Thyroid gland (tissue), 4 donors: Measurements from ENCODE around the gene NUP188. TPM values are rescaled to one million over a fixed set of nuclear protein-coding genes. Genes with fewer than 3 reads are reported as not detected.
A peak's percentile ranks its signal among the peaks of the same experiment; 100 is the strongest.

Experiments used
- DNase-seq, 2 donors: peaks; one replicate each; pipeline ENCODE4 v3.0.0-alpha.2; 2019
- H3K27ac ChIP-seq, 3 donors: fragments of 200-600 bp; sonication (generic); 1 replicate in 2 of 3; 2 replicates in 1 of 3; pipeline ENCODE4 v1.5.1; 2016 to 2019; ENCODE audit warnings: mild to moderate bottlenecking in 1 of 3, moderate library complexity in 1 of 3
- H3K27me3 ChIP-seq: fragments of 200-600 bp; sonication (generic); one replicate; pipeline ENCODE4 v1.5.1; 2019
- H3K36me3 ChIP-seq, 2 donors: fragments of 200-600 bp; sonication (generic); one replicate each; pipeline ENCODE4 v1.5.1; 2016 to 2019
- H3K4me1 ChIP-seq, 2 donors: fragments of 200-600 bp; sonication (generic); one replicate each; pipeline ENCODE4 v1.5.1; 2017 to 2019
- H3K4me3 ChIP-seq, 3 donors: fragments of 200-600 bp; sonication (generic); replicated peaks in 1 of 3; 1 replicate in 2 of 3; 2 replicates in 1 of 3; pipeline ENCODE4 v1.5.1; 2016; ENCODE audit warnings: mild to moderate bottlenecking in 1 of 3
- H3K9me3 ChIP-seq: fragments of 200-600 bp; sonication (generic); one replicate; pipeline ENCODE4 v1.5.1; 2017
- CTCF ChIP-seq, 6 experiments: fragments of 200-600 bp in 3 of 6; fragments of 450-650 bp in 3 of 6; sonication (generic) in 3 of 6; IDR thresholded peaks; one replicate each; pipeline ENCODE4 v1.5.1; 2016 to 2019; ENCODE audit warnings: antibody characterized with exemption in 6 of 6, mild to moderate bottlenecking in 2 of 6, inconsistent platforms in 1 of 6, moderate library complexity in 1 of 6
- POLR2A ChIP-seq, 2 donors: fragments of 450-650 bp; IDR thresholded peaks; one replicate each; pipeline ENCODE4 v1.6.1; 2017; ENCODE audit warnings: antibody characterized with exemption in 2 of 2, mild to moderate bottlenecking in 2 of 2, moderate library complexity in 1 of 2
- WGBS, 2 donors: methylation state at CpG; one replicate each; pipeline ENCODE4 v1.1.5; 2017; 5-methylcytosine and 5-hydroxymethylcytosine counted together
- intact Hi-C: fragments of 100-400 bp; cut with DNase I; formaldehyde crosslinking; loops from one replicate; pipeline ENCODE4 v1.15.1; 2023
- total RNA-seq, 4 donors: library from RNA; depleted of rRNA; stranded (reverse); fragments of >200 nt; gene quantifications; one replicate each; pipeline ENCODE4 v1.2.3, GENCODE V29; 2016

Gene NUP188
- total RNA-seq, 4 donors from 2014 or later: 27.1 to 78.2 (median 35.8) TPM

GRCh38 chr9:129053020-129053419 lies 105.5 kb downstream of the NUP188 start:
- Histone ChIP-seq H3K27me3 (no peaks in the 10 kb centered on the region), H3K27ac (peak overlapping the region; percentile 48 to 73 (median 69)), H3K9me3 (no peaks in the 10 kb centered on the region), H3K36me3 (peaks cover 19 to 27% of the 10 kb centered on the region in 2 donors), H3K4me1 (peaks cover 4 to 12% of the 10 kb centered on the region in 2 donors), H3K4me3 (no peak overlapping the region)
- intact Hi-C loops: no loop called here
- 92 to 95% methylated on average over 6 of the region's 6 CpGs for WGBS, 2 donors
- TF ChIP-seq CTCF (IDR thresholded peaks at IDR 0.05): no peak
- no peak for DNase-seq

- TF ChIP-seq POLR2A (IDR thresholded peaks at IDR 0.05): no peak
- no peak for TF ChIP-seq CTCF (IDR thresholded peaks at IDR 0.05)
- WGBS, 2 donors: 90 to 96% methylated on average over 5 of the region's 5 CpGs
- no peak for DNase-seq
- H3K36me3 ChIP-seq: peaks cover 11 to 18% of the 10 kb centered on the region in 2 donors
- H3K27me3 ChIP-seq: no peaks in the 10 kb centered on the region
- intact Hi-C loops: no loop called here
- no peak overlapping the region for H3K4me3 ChIP-seq
- no peaks in the 10 kb centered on the region for H3K9me3 ChIP-seq
- peaks cover 4 to 12% of the 10 kb centered on the region in 2 donors for H3K4me1 ChIP-seq
- no peak overlapping the region for H3K27ac ChIP-seq
Measured at GRCh38 chr9:129054163-129054851, 106.8 kb downstream of the NUP188 start.

Other genes with a start within 250 kb of the NUP188 start
- gene PKN3, start 245.2 kb upstream of the NUP188 start, total RNA-seq: 1 to 10 TPM; 4.4 to 7.6 (median 6.4) TPM
- 10 to 100 TPM; 21.2 to 45.7 (median 33.7) TPM for gene ZDHHC12, start 223.6 kb upstream of the NUP188 start, total RNA-seq
- gene ZER1, start 175.8 kb upstream of the NUP188 start, total RNA-seq: 100 to 1,000 TPM in 1 of 4 donors, 10 to 100 TPM in 3; 45.1 to 129 (median 70.2) TPM
- 10 to 100 TPM; 18.6 to 32.1 (median 27.6) TPM for gene TBC1D13, start 160.4 kb upstream of the NUP188 start, total RNA-seq
- gene ENDOG, start 129.2 kb upstream of the NUP188 start, total RNA-seq: 10 to 100 TPM; 15.2 to 74.6 (median 40.1) TPM
- 10 to 100 TPM; 16.7 to 38.4 (median 27.4) TPM for gene SPOUT1, start 117.9 kb upstream of the NUP188 start, total RNA-seq
- 10 to 100 TPM in 3 of 4 donors, 1 to 10 TPM in 1; 5.8 to 12.6 (median 12.3) TPM for gene KYAT1, start 65.7 kb upstream of the NUP188 start, total RNA-seq
- gene LRRC8A, start 65.6 kb upstream of the NUP188 start, total RNA-seq: 10 to 100 TPM; 56.3 to 65.6 (median 61.5) TPM
- 10 to 100 TPM; 10.1 to 65.3 (median 39.4) TPM for gene PHYHD1, start 26.7 kb upstream of the NUP188 start, total RNA-seq
- 10 to 100 TPM; 21.1 to 25.2 (median 22.2) TPM for gene DOLK, start 96 bp upstream of the NUP188 start, total RNA-seq
- 100 to 1,000 TPM in 1 of 4 donors, 10 to 100 TPM in 3; 89.5 to 139 (median 93.7) TPM for gene SH3GLB2, start 80.6 kb downstream of the NUP188 start, total RNA-seq
- gene MIGA2, start 88.9 kb downstream of the NUP188 start, total RNA-seq: 10 to 100 TPM; 23.9 to 78.8 (median 50.0) TPM
- gene DOLPP1, start 133.4 kb downstream of the NUP188 start, total RNA-seq: 10 to 100 TPM in 1 of 4 donors, 1 to 10 TPM in 3; 6.0 to 10.9 (median 8.3) TPM
- 10 to 100 TPM; 44.0 to 59.0 (median 54.1) TPM for gene CRAT, start 163.1 kb downstream of the NUP188 start, total RNA-seq
- gene PTPA, start 163.7 kb downstream of the NUP188 start, total RNA-seq: 100 to 1,000 TPM in 2 of 4 donors, 10 to 100 TPM in 2; 45.0 to 117 (median 89.5) TPM
- 10 to 100 TPM in 3 of 4 donors, 1 to 10 TPM in 1; 7.8 to 20.2 (median 12.6) TPM for gene IER5L, start 230.6 kb downstream of the NUP188 start, total RNA-seq